ENCODE results near the gene SAP30BP.

SAP30BP gene

GRCh38 chr17:75706042-75706728 lies 39.0 kb downstream of the SAP30BP start:
- in situ Hi-C loops (cut with MboI; ENCODE audit: low sequenced_read_pairs) = no loop called here

- in situ Hi-C loops (cut with MboI; ENCODE audit: low sequenced_read_pairs) = no loop called here
Measured at GRCh38 chr17:75707079-75707571, 40.0 kb downstream of the SAP30BP start.

GRCh38 chr17:75712446-75712845 lies 45.3 kb downstream of the SAP30BP start:
- in situ Hi-C loops (cut with MboI; ENCODE audit: low sequenced_read_pairs) = no loop called here

GRCh38 chr17:75719732-75720131 lies 52.6 kb downstream of the SAP30BP start:
- in situ Hi-C loops (cut with MboI; ENCODE audit: low sequenced_read_pairs) = no loop called here

GRCh38 chr17:75720656-75721462 lies 53.7 kb downstream of the SAP30BP start, which contains the start of gene ITGB4:
TSS of gene ITGB4 (plus strand) at chr17:75721459. CDS start at chr17:75724704, 3,245 bp downstream.
- in situ Hi-C loops (cut with MboI; ENCODE audit: low sequenced_read_pairs) = no loop called here

- in situ Hi-C loops (cut with MboI; ENCODE audit: low sequenced_read_pairs) = no loop called here
Measured at GRCh38 chr17:75721463-75722011, 54.4 kb downstream of the SAP30BP start.

- in situ Hi-C loops (cut with MboI; ENCODE audit: low sequenced_read_pairs) = no loop called here
Measured at GRCh38 chr17:75722076-75722475, 54.9 kb downstream of the SAP30BP start.

- in situ Hi-C loops (cut with MboI; ENCODE audit: low sequenced_read_pairs) = no loop called here
Measured at GRCh38 chr17:75722542-75723095, 55.5 kb downstream of the SAP30BP start.

- in situ Hi-C loops (cut with MboI; ENCODE audit: low sequenced_read_pairs) = no loop called here
Measured at GRCh38 chr17:75723171-75723930, 56.2 kb downstream of the SAP30BP start.

GRCh38 chr17:75724016-75725003 lies 57.2 kb downstream of the SAP30BP start:
- in situ Hi-C loops (cut with MboI; ENCODE audit: low sequenced_read_pairs) = no loop called here

- in situ Hi-C loops (cut with MboI; ENCODE audit: low sequenced_read_pairs) = no loop called here
Measured at GRCh38 chr17:75725504-75725903, 58.4 kb downstream of the SAP30BP start.

GRCh38 chr17:75727391-75727790 lies 60.3 kb downstream of the SAP30BP start:
- in situ Hi-C loops (cut with MboI; ENCODE audit: low sequenced_read_pairs) = no loop called here

- in situ Hi-C loops (cut with MboI; ENCODE audit: low sequenced_read_pairs) = no loop called here
Measured at GRCh38 chr17:75729351-75729750, 62.2 kb downstream of the SAP30BP start.

- in situ Hi-C loops (cut with MboI; ENCODE audit: low sequenced_read_pairs) = no loop called here
Measured at GRCh38 chr17:75730065-75730464, 62.9 kb downstream of the SAP30BP start.

- in situ Hi-C loops (cut with MboI; ENCODE audit: low sequenced_read_pairs) = no loop called here
Measured at GRCh38 chr17:75731086-75731715, 64.1 kb downstream of the SAP30BP start.

- in situ Hi-C loops (cut with MboI; ENCODE audit: low sequenced_read_pairs) = no loop called here
Measured at GRCh38 chr17:75731716-75732498, 64.8 kb downstream of the SAP30BP start.

GRCh38 chr17:75733471-75733870 lies 66.3 kb downstream of the SAP30BP start:
- in situ Hi-C loops (cut with MboI; ENCODE audit: low sequenced_read_pairs) = no loop called here

GRCh38 chr17:75734674-75735294 lies 67.6 kb downstream of the SAP30BP start:
- in situ Hi-C loops (cut with MboI; ENCODE audit: low sequenced_read_pairs) = no loop called here
